Left renal cortex interstitium (tissue), 4 donors: ENCODE results near the gene PSMB11. TPM values are rescaled to one million over a fixed set of nuclear protein-coding genes. Genes with fewer than 3 reads are reported as not detected.

ENCODE experiments used
- DNase-seq, 4 donors: peaks; one replicate each; pipeline ENCODE4 v3.0.0-alpha.2; 2013; ENCODE audit warnings: low read depth in 4 of 4, low spot score in 2 of 4, missing footprints in 1 of 4
- polyA plus RNA-seq, 4 donors: library from polyadenylated mRNA; unstranded; fragments of 120-200 nt; gene quantifications; one replicate each; pipeline ENCODE4 v1.2.1, GENCODE V29; 2013; ENCODE audit not compliant: insufficient read length in 4 of 4

PSMB11 gene
- polyA plus RNA-seq, 4 donors, result not detected

- no peak for DNase-seq
Measured at GRCh38 chr14:23076785-23077408, 34.9 kb downstream of the PSMB11 start.

- no peak for DNase-seq
Measured at GRCh38 chr14:23077962-23078361, 36.0 kb downstream of the PSMB11 start.

GRCh38 chr14:23078692-23079116 lies 36.7 kb downstream of the PSMB11 start:
- no peak for DNase-seq

DNA sequence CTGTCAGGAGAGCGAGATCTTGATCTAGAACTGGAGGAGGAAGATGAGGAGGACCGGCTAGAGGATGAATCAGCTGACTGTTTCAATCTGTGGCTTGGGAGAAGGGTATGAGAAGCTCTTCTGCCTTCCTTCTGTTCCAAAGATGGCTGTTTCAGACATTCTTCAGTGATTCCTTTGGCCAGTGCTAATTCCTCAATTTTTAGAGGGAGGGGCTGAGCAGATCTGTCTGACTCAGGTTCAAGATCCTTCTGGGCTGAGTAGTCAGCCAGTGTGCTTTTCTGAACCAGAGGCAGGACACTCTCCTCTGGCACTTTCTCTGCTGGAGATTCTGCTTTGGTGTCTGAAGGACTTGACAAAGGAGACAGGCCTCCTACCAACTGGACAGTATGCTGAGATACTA lies 37.7 kb downstream of the PSMB11 start:
- no peak for DNase-seq

- no peak for DNase-seq
Measured at GRCh38 chr14:23080474-23080873, 38.5 kb downstream of the PSMB11 start.

DNA sequence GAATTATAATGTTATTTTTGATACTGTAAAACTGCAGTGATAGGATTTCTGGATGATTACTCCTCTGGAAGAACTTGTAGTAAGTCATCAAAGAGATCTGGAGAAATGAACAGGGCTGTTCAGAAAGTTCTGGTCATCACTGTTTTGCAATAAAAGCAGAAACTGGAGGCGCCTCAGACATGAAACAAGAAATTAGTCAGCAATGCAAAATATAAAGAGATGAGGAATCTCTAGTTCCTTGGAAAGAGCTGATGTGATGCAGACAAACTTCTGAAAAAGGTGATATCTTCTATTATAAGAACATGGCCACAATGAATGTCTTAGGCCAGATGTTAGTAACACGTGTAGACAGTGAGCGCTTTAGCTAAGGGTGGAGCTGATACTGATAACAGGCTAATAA lies 43.4 kb downstream of the PSMB11 start:
- DNase-seq, result no peak

- no peak for DNase-seq
Measured at GRCh38 chr14:23086565-23086964, 44.6 kb downstream of the PSMB11 start.

- no peak for DNase-seq
Measured at GRCh38 chr14:23089498-23090253, 47.7 kb downstream of the PSMB11 start.

GRCh38 chr14:23090254-23090636 lies 48.2 kb downstream of the PSMB11 start:
- DNase-seq, result no peak

DNA sequence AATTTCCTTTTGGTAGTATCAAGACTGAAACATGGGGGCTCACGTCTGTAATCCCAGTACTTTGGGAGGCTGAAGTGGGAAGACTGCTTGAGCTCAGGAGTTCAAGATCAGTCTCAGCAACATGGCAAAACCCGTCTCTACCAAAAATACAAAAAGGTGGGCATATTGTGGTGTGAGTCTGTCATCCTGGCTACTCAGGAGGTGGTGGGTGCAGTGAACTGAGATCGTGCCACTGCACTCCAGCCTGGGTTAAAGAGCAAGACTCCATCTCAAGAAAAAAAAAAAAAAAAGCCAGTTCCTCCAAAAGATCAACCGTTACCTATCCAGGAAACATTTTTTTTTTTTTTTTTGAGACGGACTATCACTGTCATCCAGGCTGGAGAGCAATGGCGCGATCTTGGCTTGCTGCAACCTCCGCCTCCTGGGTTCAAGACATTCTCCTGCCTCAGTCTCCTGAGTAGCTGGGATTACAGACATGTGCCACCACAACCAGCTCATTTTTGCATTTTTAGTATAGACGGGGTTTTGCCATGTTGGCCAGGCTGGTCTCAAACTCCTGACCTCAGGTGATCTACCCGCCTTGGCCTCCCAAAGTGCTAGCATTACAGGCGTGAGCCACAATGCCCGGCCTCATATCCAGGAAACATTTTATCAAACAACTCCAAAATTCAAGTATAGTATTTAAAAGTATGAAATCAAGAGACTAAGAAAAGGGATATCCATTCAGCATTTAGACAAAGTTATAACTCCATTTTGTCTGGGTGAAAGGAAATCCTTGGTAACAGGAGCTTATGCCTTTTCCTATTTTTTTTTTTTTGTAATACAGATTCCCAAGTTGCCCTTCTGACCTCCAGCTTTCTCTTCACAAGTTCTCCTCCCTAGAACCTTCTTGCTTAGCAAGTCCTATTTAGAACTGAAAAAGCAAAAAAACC lies 49.5 kb downstream of the PSMB11 start:
- no peak for DNase-seq

GRCh38 chr14:23093104-23093503 lies 51.1 kb downstream of the PSMB11 start:
- DNase-seq, result no peak

- no peak for DNase-seq
Measured at GRCh38 chr14:23093526-23093925, 51.5 kb downstream of the PSMB11 start.

Other genes with a start within 250 kb of the PSMB11 start
- 100 to 1,000 TPM in 1 of 4 donors, 10 to 100 TPM in 3; 77.6 to 141 (median 91.2) TPM for gene SLC7A7, start 226.8 kb upstream of the PSMB11 start, polyA plus RNA-seq
- 100 to 1,000 TPM in 2 of 4 donors, 10 to 100 TPM in 2; 67.2 to 105 (median 97.4) TPM for gene MRPL52, start 212.3 kb upstream of the PSMB11 start, polyA plus RNA-seq
- 100 to 1,000 TPM; 127 to 186 (median 161) TPM for gene MMP14, start 205.6 kb upstream of the PSMB11 start, polyA plus RNA-seq
- 100 to 1,000 TPM in 1 of 4 donors, 10 to 100 TPM in 3; 81.1 to 100 (median 87.9) TPM for gene LRP10, start 170.5 kb upstream of the PSMB11 start, polyA plus RNA-seq
- 1 to 10 TPM; 1.3 to 2.3 (median 1.9) TPM for gene REM2, start 159.0 kb upstream of the PSMB11 start, polyA plus RNA-seq
- 100 to 1,000 TPM; 111 to 151 (median 129) TPM for gene RBM23, start 123.1 kb upstream of the PSMB11 start, polyA plus RNA-seq
- 100 to 1,000 TPM; 149 to 160 (median 152) TPM for gene PRMT5, start 112.8 kb upstream of the PSMB11 start, polyA plus RNA-seq
- gene HAUS4, start 85.1 kb upstream of the PSMB11 start, polyA plus RNA-seq, result 10 to 100 TPM; 57.6 to 67.2 (median 58.9) TPM
- gene AJUBA, start 59.7 kb upstream of the PSMB11 start, polyA plus RNA-seq, result 100 to 1,000 TPM in 2 of 4 donors, 10 to 100 TPM in 2; 75.1 to 106 (median 89.7) TPM
- 10 to 100 TPM; 18.8 to 25.3 (median 23.3) TPM for gene C14orf93, start 32.1 kb upstream of the PSMB11 start, polyA plus RNA-seq
- 100 to 1,000 TPM; 204 to 277 (median 233) TPM for gene PSMB5, start 7.3 kb upstream of the PSMB11 start, polyA plus RNA-seq
- gene CDH24, start 15.3 kb downstream of the PSMB11 start, polyA plus RNA-seq, result 10 to 100 TPM; 13.1 to 46.0 (median 27.1) TPM
- 100 to 1,000 TPM; 172 to 364 (median 273) TPM for gene ACIN1, start 52.9 kb downstream of the PSMB11 start, polyA plus RNA-seq
- 10 to 100 TPM; 67.4 to 95.9 (median 73.9) TPM for gene C14orf119, start 53.3 kb downstream of the PSMB11 start, polyA plus RNA-seq
- gene CIROP, start 62.8 kb downstream of the PSMB11 start, polyA plus RNA-seq, result under 1 TPM in 2 of 4 donors, not detected in 2; 0.05 TPM
- gene CEBPE, start 77.0 kb downstream of the PSMB11 start, polyA plus RNA-seq, result under 1 TPM in 3 of 4 donors, not detected in 1; 0.11 to 0.26 (median 0.14) TPM
- gene SLC7A8, start 141.4 kb downstream of the PSMB11 start, polyA plus RNA-seq, result 100 to 1,000 TPM in 2 of 4 donors, 10 to 100 TPM in 2; 80.6 to 108 (median 96.2) TPM
- gene RNF212B, start 195.7 kb downstream of the PSMB11 start, polyA plus RNA-seq, result 1 to 10 TPM in 3 of 4 donors, under 1 TPM in 1; 0.82 to 2.4 (median 1.9) TPM
- gene HOMEZ, start 243.9 kb downstream of the PSMB11 start, polyA plus RNA-seq, result 10 to 100 TPM; 22.6 to 28.8 (median 27.5) TPM